HG03469 (cell line): ENCODE data around the gene PIEZO1.

ENCODE experiments used
- ATAC-seq: cut with Tn5 transposase; IDR thresholded peaks from one replicate; pipeline ENCODE4 v1.9.1; 2021; ENCODE audit warnings: mild to moderate bottlenecking, moderate library complexity, moderate number of reproducible peaks; ENCODE audit not compliant: unreplicated experiment

PIEZO1 gene

DNA sequence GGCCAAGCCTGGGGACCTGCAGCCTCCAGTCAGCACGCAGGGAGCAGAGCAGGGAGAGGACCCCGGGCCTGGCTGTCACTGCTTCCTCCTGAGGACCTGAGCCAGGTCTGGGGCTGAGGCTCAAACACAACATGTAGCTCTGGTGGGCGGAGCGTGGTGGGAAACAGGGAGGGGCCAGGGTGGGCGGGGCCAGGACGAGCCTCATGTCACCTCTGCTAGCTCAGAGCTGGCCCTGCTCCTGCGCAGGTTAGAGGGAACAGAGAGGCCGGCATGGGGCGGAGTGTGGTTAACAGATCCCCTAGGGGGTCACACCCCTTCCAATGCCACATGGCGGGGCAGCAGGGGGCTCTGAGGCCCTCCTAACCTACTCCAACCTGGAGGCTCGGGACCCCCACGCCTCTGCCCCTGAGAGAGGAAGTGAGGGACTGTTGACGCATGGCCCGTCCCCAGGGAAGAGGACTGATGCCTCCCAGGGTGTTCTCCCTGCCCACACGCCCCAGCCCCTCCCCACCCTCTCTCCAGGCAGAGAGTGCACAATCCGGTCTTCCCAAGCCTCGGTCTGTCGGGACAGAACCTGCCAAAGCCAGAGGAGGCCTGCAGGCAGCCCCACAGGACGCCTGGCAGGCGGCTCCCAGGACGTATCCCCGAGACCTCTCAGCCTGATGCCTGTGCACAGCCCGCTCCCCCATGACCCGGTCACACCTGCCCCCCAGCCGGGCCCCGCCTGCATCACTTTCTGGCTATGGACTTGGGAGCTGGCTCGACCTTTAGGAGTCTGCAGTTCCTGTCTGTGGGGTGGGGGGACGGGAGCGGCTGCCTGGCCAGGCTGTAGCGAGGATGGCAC lies 15.2 kb downstream of the PIEZO1 start:
- ATAC-seq: no peak

GRCh38 chr16:88768071-88768783 lies 16.8 kb downstream of the PIEZO1 start:
- no peak for ATAC-seq

DNA sequence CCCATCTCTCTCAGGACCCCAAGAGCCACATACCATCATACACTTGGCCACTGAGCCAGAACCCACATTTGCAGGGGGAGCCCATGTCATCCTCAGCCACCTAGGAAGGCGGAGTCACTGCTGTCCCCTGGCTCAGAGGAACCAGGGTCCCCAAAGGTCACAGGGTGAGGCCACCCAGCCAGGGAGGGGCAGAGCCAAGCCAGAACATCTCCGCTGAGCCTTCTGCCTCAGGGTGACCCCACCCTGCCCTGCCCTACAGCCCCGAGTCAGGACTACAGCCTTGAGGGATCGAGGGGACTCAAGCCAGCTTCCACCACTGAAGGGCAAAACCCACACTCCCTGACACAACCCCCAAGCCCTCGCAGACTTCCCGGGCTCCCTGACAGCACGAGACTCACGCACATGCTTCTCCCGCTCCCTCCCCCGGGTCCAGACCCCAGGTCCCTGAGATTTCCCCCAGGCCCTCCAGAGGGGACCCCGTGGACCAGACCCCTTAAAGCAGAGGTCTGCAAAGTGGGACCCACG lies 17.4 kb downstream of the PIEZO1 start:
- ATAC-seq: no peak

- no peak for ATAC-seq
Measured at GRCh38 chr16:88766975-88767374, 18.0 kb downstream of the PIEZO1 start.

DNA sequence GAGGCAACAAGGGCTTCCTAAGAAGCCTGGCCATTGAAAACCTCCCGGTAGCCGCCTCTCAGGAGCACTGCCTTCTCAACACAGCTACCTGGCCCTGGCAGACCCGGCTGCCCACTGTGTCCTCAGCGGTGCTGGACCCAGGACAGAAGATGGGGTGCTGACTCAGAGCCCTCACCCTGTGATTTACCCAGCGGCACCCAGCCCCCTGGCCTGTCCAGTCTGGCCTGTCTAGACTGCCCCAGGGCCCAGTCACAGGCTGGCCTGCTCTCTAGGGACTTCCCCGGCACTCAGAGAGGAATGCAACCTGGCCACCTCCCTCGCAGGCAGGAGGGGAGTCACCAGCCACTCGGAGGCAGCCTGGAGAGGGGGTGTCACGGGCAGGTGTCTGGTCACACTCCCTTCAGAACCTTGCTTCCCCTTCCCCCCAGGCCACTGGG lies 20.1 kb downstream of the PIEZO1 start:
- ATAC-seq: no peak

GRCh38 chr16:88764080-88764479 lies 20.9 kb downstream of the PIEZO1 start:
- no peak for ATAC-seq

DNA sequence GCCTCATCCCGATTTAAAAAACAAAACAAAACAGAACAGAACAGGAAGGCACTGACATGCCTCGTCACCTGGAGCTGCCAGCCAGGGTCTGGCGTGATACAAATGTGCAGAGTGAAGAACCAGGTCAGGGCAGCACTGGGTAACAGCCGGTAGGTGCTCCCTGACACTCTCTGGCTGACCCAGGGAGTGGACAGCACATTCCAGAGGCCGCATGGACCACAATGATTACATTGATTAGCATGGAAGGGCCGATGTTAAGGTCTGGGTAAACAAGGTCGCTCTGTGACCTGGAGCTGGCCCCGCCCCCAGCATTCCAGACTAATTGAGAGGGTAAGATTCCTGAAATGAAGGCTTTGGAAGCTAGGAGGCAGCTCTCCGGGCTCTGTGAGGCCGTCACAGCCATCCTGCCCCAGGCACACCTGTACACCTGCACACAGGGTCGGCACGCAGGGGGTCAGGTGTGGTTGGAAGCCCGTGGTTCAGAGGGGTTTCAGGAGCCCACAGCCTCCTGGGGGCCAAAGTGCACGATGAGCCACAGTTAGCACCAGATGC lies 21.4 kb downstream of the PIEZO1 start:
- ATAC-seq: no peak

- ATAC-seq: no peak
Measured at GRCh38 chr16:88762941-88763340, 22.1 kb downstream of the PIEZO1 start.

GRCh38 chr16:88762258-88762870 lies 22.7 kb downstream of the PIEZO1 start:
- no peak for ATAC-seq

DNA sequence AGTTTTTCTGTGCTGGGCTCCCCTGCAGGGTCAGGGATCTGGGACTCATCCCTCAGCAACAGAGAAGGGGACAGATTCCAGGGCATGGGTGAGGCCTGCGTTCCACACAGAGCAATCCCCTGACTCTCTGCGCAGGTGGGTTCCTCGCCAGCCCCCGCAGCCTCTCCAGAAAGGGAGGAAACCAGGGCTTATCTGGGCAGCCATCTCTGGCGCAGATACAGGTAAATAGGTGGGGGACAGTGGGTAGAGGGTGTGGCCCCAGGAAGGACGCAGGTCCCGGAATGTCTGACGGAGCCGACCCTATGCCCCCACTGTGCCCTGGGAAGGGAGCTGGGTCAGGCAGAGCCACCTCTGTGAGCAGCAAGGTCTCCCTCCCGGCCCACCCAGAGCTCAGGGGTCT lies 23.2 kb downstream of the PIEZO1 start:
- no peak for ATAC-seq

DNA sequence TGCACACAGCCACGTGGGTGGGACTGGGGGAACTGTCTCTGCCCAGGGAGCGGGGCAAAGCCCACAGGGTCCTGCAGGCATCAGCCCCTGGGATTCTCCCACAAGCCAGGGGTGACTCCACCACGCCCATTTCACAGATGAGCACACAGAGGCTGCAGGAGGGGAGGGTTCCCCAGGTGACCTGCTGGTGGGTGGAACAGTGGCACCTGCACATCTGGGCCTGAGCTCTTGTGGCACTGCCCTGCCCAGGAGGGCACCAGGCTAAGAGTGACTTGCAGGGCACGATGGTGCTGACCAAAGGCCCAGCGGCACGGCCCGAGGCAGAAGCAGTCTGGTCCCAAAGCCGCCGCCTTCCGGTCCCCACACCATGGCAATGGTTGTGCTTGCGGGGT lies 23.9 kb downstream of the PIEZO1 start:
- no peak for ATAC-seq

DNA sequence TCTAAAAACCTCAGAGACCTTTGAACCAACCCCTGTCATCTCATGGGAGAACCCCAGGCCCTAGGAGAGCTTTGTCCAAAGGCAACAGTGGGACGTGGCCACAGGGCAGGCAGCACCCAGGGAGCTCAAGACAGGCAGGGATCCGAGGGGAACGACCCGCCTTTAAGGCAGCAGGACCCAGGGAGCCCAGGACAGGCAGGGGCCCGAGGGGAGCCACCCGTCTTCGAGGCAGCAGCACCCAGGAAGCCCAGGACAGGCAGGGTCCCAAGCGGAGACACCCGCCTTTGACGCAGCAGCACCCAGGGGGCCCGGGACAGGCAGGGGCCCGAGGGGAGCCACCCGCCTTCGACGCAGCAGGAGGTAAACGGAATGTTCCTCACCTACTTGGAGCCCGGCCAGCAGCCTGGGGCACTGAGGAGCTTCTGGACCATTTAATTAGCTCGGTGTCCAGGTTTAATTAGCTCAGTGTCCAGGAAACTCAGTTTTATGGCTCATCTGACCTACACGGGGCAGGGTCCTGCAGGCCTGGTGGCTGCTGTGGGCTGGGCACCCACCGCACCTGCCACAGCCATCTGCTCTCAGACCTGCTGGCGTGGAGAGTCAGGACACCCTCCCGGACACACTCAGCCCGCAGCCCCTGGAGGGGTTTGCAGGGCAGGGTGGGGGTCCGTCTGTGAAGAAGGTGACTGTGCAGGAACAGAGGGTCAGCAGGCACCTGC lies 24.4 kb downstream of the PIEZO1 start:
- no peak for ATAC-seq

- no peak for ATAC-seq
Measured at GRCh38 chr16:88759976-88760350, 25.1 kb downstream of the PIEZO1 start.

- ATAC-seq: no peak
Measured at GRCh38 chr16:88759245-88759975, 25.6 kb downstream of the PIEZO1 start.

DNA sequence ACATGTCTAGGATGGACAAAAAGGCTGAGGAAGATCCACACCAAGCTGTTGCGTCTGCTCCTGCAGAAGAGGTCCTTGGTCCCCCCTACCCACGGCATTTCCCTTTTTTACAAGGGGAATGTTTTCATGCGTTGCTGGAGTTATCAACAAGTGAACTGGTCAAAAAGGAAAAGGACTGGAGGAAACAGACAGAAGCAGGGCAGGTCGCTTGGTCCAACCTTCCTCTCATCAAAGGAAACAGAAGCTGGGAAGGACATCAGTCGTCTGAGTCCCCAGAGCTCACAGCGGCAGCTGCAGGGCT lies 26.1 kb downstream of the PIEZO1 start:
- ATAC-seq: no peak

GRCh38 chr16:88758227-88758943 lies 26.6 kb downstream of the PIEZO1 start:
- no peak for ATAC-seq

DNA sequence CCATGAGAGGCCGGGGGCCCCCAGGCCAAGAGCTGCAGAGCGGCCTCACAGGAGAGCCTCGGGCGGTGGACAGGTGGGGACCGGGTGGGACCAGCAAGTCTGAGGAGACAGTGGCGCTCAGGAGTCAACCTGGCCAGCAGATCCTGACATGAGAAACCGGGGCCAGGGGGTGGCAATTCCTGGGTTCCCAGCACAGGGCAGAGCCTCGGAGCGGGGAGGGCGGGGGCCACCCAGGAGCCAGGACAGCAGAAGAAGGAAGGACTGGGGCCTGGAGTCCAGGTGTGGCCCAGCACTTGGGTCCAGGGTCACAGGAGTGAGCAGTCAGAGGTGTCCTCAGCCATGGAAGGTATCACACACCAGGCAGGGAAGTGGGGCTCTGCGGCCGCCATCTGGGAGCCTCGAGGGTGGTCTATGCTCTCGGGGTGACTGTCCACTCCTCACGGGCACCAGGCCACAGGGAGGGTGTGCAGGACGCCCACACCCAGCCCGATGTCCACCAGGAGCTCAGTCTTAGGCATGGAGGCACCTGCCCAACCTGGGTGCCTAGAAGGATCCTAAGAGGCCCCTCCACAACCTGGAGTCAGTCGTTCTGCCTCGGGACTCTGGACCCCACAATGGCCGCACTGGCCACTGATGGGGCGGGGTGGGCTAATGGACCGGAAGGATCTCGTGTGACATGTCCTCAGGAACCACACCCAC lies 29.1 kb downstream of the PIEZO1 start:
- no peak for ATAC-seq

- ATAC-seq: no peak
Measured at GRCh38 chr16:88754912-88755744, 29.9 kb downstream of the PIEZO1 start.
